NCI-H345 (cell line): ENCODE measurements around the gene NDOR1.

Experiments used
- DNase-seq: peaks from one replicate; lab custom pipeline; 2025; lab: John Stamatoyannopoulos, UW

Gene NDOR1

DNA sequence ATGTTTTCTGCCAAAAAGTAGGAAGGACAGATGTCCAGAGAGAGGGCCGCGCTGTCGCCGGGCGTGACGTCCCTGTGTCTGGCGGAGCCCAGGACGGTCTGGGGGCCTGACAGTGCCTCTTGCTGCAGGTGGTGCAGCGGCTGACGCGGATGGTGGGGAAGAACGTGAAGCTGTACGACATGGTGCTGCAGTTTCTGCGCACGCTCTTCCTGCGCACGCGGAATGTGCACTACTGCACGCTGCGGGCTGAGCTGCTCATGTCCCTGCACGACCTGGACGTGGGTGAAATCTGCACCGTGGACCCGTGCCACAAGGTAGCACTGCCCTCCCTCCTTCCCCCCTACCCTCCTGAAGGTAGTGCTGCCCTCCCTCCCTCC lies 57.4 kb downstream of the NDOR1 start:
- DNase-seq = no peak

DNA sequence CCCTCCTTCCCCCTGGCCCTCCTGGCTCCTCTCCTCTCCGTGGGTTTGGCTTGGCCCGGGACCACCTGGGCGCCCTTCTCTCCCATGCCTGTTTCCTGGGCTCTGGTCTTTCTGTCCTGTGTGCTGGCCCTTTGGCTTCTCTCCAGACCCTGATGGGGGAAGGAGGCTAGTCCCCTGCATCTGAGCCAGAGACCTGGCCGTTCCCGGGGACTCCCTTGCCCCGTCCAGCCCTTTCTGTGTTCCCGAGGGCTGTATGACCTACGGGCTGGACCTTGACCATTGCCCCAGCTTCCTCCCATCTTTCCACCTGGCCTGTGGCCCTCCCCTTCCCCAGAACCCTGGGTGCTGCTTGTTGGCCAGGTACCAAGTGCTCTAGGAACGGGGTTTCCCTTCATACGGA lies 58.0 kb downstream of the NDOR1 start:
- no peak for DNase-seq

- DNase-seq = no peak
Measured at GRCh38 chr9:137264067-137264466, 58.6 kb downstream of the NDOR1 start.

GRCh38 chr9:137265496-137266161 lies 60.1 kb downstream of the NDOR1 start:
- no peak for DNase-seq

DNA sequence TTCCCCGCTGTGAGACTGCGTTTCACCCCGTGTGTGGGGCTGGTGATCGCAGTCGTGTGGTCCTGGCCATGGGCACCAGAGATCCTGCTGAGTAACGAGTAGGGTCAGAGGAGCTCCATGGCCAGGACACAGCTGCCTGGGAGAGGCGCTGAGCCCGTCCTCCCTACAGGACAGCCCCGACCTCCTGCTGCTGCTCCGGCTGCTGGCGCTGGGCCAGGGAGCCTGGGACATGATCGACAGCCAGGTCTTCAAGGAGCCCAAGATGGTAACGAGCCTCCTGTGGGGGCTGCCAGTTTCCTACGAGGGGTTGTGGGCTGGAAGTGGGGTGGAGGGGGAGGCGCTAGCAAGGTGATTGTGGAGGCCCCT lies 60.6 kb downstream of the NDOR1 start:
- DNase-seq = no peak
